ENCODE results near the gene C1QL4.
"Not testable (repeated sequence)": the region's sequence is repeated elsewhere in the genome, so short reads cannot be mapped to it uniquely, and the experiment has no call there.

The C1QL4 gene

GRCh38 chr12:49288922-49289555 is 47.9 kb downstream of the C1QL4 start:
- H3K27ac ChIP-seq (ENCODE audit: low read length), result no peak overlapping the region
- no peaks in the 10 kb centered on the region for H3K9me3 ChIP-seq (ENCODE audit: control insufficient read depth, insufficient read depth, low read length)
- no peak for DNase-seq (ENCODE audit: low read depth, low spot score)
- H3K4me3 ChIP-seq (ENCODE audit: low read length), result no peak overlapping the region
- H3K27me3 ChIP-seq (ENCODE audit: control insufficient read depth, insufficient read depth, low read length), result peaks cover 15% of the 10 kb centered on the region
- WGBS (ENCODE audit: insufficient coverage, insufficient read length), result no CpG with 5 or more reads among the region's 9 CpGs
- no peaks in the 10 kb centered on the region for H3K36me3 ChIP-seq (ENCODE audit: control insufficient read depth, insufficient read depth, low read length)
- peaks cover 6% of the 10 kb centered on the region; the same call in 1 of the 2 replicates for H3K4me1 ChIP-seq (ENCODE audit: control insufficient read depth, insufficient read depth, low read length)

- Histone ChIP-seq H3K4me3 (ENCODE audit: low read length) (no peak overlapping the region), H3K9me3 (ENCODE audit: control insufficient read depth, insufficient read depth, low read length) (no peaks in the 10 kb centered on the region), H3K36me3 (ENCODE audit: control insufficient read depth, insufficient read depth, low read length) (no peaks in the 10 kb centered on the region), H3K4me1 (ENCODE audit: control insufficient read depth, insufficient read depth, low read length) (peaks cover 3% of the 10 kb centered on the region; the same call in 1 of the 2 replicates), H3K27me3 (ENCODE audit: control insufficient read depth, insufficient read depth, low read length) (peaks cover 9% of the 10 kb centered on the region; the same call in 1 of the 2 replicates), H3K27ac (ENCODE audit: low read length) (no peak overlapping the region)
- DNase-seq (ENCODE audit: low read depth, low spot score), result no peak
- no CpG with 5 or more reads among the region's 11 CpGs for WGBS (ENCODE audit: insufficient coverage, insufficient read length)
These were observed 48.6 kb downstream of the C1QL4 start for GRCh38 chr12:49288412-49288853.

GRCh38 chr12:49287876-49288275 is 49.1 kb downstream of the C1QL4 start:
- no peaks in the 10 kb centered on the region for H3K36me3 ChIP-seq (ENCODE audit: control insufficient read depth, insufficient read depth, low read length)
- H3K27ac ChIP-seq (ENCODE audit: low read length), result no peak overlapping the region
- no CpG with 5 or more reads among the region's 6 CpGs for WGBS (ENCODE audit: insufficient coverage, insufficient read length)
- H3K27me3 ChIP-seq (ENCODE audit: control insufficient read depth, insufficient read depth, low read length), result peaks cover 4% of the 10 kb centered on the region; the same call in 1 of the 2 replicates
- H3K9me3 ChIP-seq (ENCODE audit: control insufficient read depth, insufficient read depth, low read length), result no peaks in the 10 kb centered on the region
- DNase-seq (ENCODE audit: low read depth, low spot score), result no peak
- no peak overlapping the region for H3K4me3 ChIP-seq (ENCODE audit: low read length)
- H3K4me1 ChIP-seq (ENCODE audit: control insufficient read depth, insufficient read depth, low read length), result no peaks in the 10 kb centered on the region

GRCh38 chr12:49284672-49285071 is 52.3 kb downstream of the C1QL4 start:
- no CpG with 5 or more reads among the region's 4 CpGs for WGBS (ENCODE audit: insufficient coverage, insufficient read length)

GRCh38 chr12:49283541-49284429 is 53.2 kb downstream of the C1QL4 start:
- H3K36me3 ChIP-seq (ENCODE audit: control insufficient read depth, insufficient read depth, low read length), result no peaks in the 10 kb centered on the region
- H3K4me3 ChIP-seq (ENCODE audit: low read length), result no peak overlapping the region
- H3K27ac ChIP-seq (ENCODE audit: low read length), result no peak overlapping the region
- no peaks in the 10 kb centered on the region for H3K9me3 ChIP-seq (ENCODE audit: control insufficient read depth, insufficient read depth, low read length)
- no peak for DNase-seq (ENCODE audit: low read depth, low spot score)
- H3K27me3 ChIP-seq (ENCODE audit: control insufficient read depth, insufficient read depth, low read length), result no peaks in the 10 kb centered on the region
- WGBS (ENCODE audit: insufficient coverage, insufficient read length), result no CpG with 5 or more reads among the region's 25 CpGs
- 0 out of 2 replicates have a peak, but pooled peaks cover 2% of the 10 kb centered on the region for H3K4me1 ChIP-seq (ENCODE audit: control insufficient read depth, insufficient read depth, low read length)

More at GRCh38 chr12:49284672-49285071, 52.3 kb downstream of the C1QL4 start:
- no peak for DNase-seq (ENCODE audit: low read depth, low spot score)
- no peaks in the 10 kb centered on the region for H3K36me3 ChIP-seq (ENCODE audit: control insufficient read depth, insufficient read depth, low read length)
- H3K27me3 ChIP-seq (ENCODE audit: control insufficient read depth, insufficient read depth, low read length), result no peaks in the 10 kb centered on the region
- H3K4me1 ChIP-seq (ENCODE audit: control insufficient read depth, insufficient read depth, low read length), result no peaks in the 10 kb centered on the region
- H3K9me3 ChIP-seq (ENCODE audit: control insufficient read depth, insufficient read depth, low read length), result no peaks in the 10 kb centered on the region
- no peak overlapping the region for H3K27ac ChIP-seq (ENCODE audit: low read length)
- no peak overlapping the region for H3K4me3 ChIP-seq (ENCODE audit: low read length)

- not testable (repeated sequence) for H3K27me3 ChIP-seq (ENCODE audit: control insufficient read depth, insufficient read depth, low read length); DNase-seq (ENCODE audit: low read depth, low spot score); H3K4me1 ChIP-seq (ENCODE audit: control insufficient read depth, insufficient read depth, low read length); H3K9me3 ChIP-seq (ENCODE audit: control insufficient read depth, insufficient read depth, low read length); H3K27ac ChIP-seq (ENCODE audit: low read length); H3K4me3 ChIP-seq (ENCODE audit: low read length); H3K36me3 ChIP-seq (ENCODE audit: control insufficient read depth, insufficient read depth, low read length)
- no CpG with 5 or more reads among the region's 6 CpGs for WGBS (ENCODE audit: insufficient coverage, insufficient read length)
These were observed 54.1 kb downstream of the C1QL4 start for GRCh38 chr12:49282740-49283375.

Data from iPS DF 6.9 (cell line).